ENCODE measurements around the gene PLXNA4.

Gene PLXNA4

GRCh38 chr7:132251327-132251659 is 325.0 kb downstream of the PLXNA4 start:
- no peak for TF ChIP-seq TAF1 (IDR thresholded peaks at IDR 0.05; ENCODE audit: borderline replicate concordance, insufficient read depth, low read length)
- no peak for TF ChIP-seq POLR2AphosphoS5 (IDR thresholded peaks at IDR 0.05; ENCODE audit: low read depth, low read length)
- no peak for TF ChIP-seq SIN3A (IDR thresholded peaks at IDR 0.05; ENCODE audit: borderline replicate concordance, insufficient read depth, low read length)
- TF ChIP-seq, protein P1, sequence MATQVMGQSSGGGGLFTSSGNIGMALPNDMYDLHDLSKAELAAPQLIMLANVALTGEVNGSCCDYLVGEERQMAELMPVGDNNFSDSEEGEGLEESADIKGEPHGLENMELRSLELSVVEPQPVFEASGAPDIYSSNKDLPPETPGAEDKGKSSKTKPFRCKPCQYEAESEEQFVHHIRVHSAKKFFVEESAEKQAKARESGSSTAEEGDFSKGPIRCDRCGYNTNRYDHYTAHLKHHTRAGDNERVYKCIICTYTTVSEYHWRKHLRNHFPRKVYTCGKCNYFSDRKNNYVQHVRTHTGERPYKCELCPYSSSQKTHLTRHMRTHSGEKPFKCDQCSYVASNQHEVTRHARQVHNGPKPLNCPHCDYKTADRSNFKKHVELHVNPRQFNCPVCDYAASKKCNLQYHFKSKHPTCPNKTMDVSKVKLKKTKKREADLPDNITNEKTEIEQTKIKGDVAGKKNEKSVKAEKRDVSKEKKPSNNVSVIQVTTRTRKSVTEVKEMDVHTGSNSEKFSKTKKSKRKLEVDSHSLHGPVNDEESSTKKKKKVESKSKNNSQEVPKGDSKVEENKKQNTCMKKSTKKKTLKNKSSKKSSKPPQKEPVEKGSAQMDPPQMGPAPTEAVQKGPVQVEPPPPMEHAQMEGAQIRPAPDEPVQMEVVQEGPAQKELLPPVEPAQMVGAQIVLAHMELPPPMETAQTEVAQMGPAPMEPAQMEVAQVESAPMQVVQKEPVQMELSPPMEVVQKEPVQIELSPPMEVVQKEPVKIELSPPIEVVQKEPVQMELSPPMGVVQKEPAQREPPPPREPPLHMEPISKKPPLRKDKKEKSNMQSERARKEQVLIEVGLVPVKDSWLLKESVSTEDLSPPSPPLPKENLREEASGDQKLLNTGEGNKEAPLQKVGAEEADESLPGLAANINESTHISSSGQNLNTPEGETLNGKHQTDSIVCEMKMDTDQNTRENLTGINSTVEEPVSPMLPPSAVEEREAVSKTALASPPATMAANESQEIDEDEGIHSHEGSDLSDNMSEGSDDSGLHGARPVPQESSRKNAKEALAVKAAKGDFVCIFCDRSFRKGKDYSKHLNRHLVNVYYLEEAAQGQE (IDR thresholded peaks at IDR 0.05; ENCODE audit: insufficient read depth in 1 of 2, low read depth in 2 of 2, low read length in 2 of 2): no peak
- no peak for TF ChIP-seq FOXP2 (optimal IDR thresholded peaks at IDR 0.05; ENCODE audit: borderline replicate concordance, extremely low read depth, extremely low read length, insufficient read depth)

- TF ChIP-seq SIN3A (IDR thresholded peaks at IDR 0.05; ENCODE audit: borderline replicate concordance, insufficient read depth, low read length) (no peak), FOXP2 (optimal IDR thresholded peaks at IDR 0.05; ENCODE audit: borderline replicate concordance, extremely low read depth, extremely low read length, insufficient read depth) (no peak), TAF1 (IDR thresholded peaks at IDR 0.05; ENCODE audit: borderline replicate concordance, insufficient read depth, low read length) (no peak), POLR2AphosphoS5 (IDR thresholded peaks at IDR 0.05; ENCODE audit: low read depth, low read length) (no peak)
- TF ChIP-seq, protein P1 (IDR thresholded peaks at IDR 0.05; ENCODE audit: insufficient read depth in 1 of 2, low read depth in 2 of 2, low read length in 2 of 2): no peak
Measured at GRCh38 chr7:132250480-132251326, 325.6 kb downstream of the PLXNA4 start.

- TF ChIP-seq TAF1 (IDR thresholded peaks at IDR 0.05; ENCODE audit: borderline replicate concordance, insufficient read depth, low read length) (no peak), FOXP2 (optimal IDR thresholded peaks at IDR 0.05; ENCODE audit: borderline replicate concordance, extremely low read depth, extremely low read length, insufficient read depth) (no peak), POLR2AphosphoS5 (IDR thresholded peaks at IDR 0.05; ENCODE audit: low read depth, low read length) (no peak), SIN3A (IDR thresholded peaks at IDR 0.05; ENCODE audit: borderline replicate concordance, insufficient read depth, low read length) (no peak)
- TF ChIP-seq, protein P1 (IDR thresholded peaks at IDR 0.05; ENCODE audit: insufficient read depth in 1 of 2, low read depth in 2 of 2, low read length in 2 of 2): no peak
Measured at GRCh38 chr7:132249256-132249971, 326.9 kb downstream of the PLXNA4 start.

GRCh38 chr7:132248841-132249240 is 327.4 kb downstream of the PLXNA4 start:
- TF ChIP-seq, protein P1 (IDR thresholded peaks at IDR 0.05; ENCODE audit: insufficient read depth in 1 of 2, low read depth in 2 of 2, low read length in 2 of 2): no peak
- TF ChIP-seq POLR2AphosphoS5 (IDR thresholded peaks at IDR 0.05; ENCODE audit: low read depth, low read length) (no peak), FOXP2 (optimal IDR thresholded peaks at IDR 0.05; ENCODE audit: borderline replicate concordance, extremely low read depth, extremely low read length, insufficient read depth) (no peak), SIN3A (IDR thresholded peaks at IDR 0.05; ENCODE audit: borderline replicate concordance, insufficient read depth, low read length) (no peak), TAF1 (IDR thresholded peaks at IDR 0.05; ENCODE audit: borderline replicate concordance, insufficient read depth, low read length) (no peak)
